Calu3 (cell line): ENCODE data around the gene AMZ1. TPM values are rescaled to one million over a fixed set of nuclear protein-coding genes. Genes with fewer than 3 reads are reported as not detected.

ENCODE experiments used
- BruUV-seq: library from RNA; stranded (reverse); fragments of 400-500 nt; replicated peaks from 2 replicates; lab custom pipeline; 2021; lab: Mats Ljungman, UMichigan
- CTCF ChIA-PET: fragments of 300-600 bp; sonication (Branson Sonifier 250); formaldehyde crosslinking; loops from one replicate; lab custom pipeline; 2022; ENCODE audit warnings: antibody characterized with exemption; lab: Charles Lee
- DNase-seq: peaks from one replicate; pipeline ENCODE4 v3.0.0; 2022
- H3K27ac Mint-ChIP-seq: one replicate; pipeline ENCODE4 v1.8.0; 2022; ENCODE audit warnings: mixed read lengths; ENCODE audit not compliant: unreplicated experiment
- H3K27me3 Mint-ChIP-seq: one replicate; pipeline ENCODE4 v1.8.0; 2022; ENCODE audit warnings: mixed read lengths; ENCODE audit not compliant: unreplicated experiment
- H3K36me3 Mint-ChIP-seq: one replicate; pipeline ENCODE4 v1.8.0; 2022; ENCODE audit warnings: mild to moderate bottlenecking, moderate library complexity, mixed read lengths; ENCODE audit not compliant: insufficient read depth, unreplicated experiment
- H3K4me1 Mint-ChIP-seq: one replicate; pipeline ENCODE4 v1.8.0; 2022; ENCODE audit warnings: mild to moderate bottlenecking, low read depth, mixed read lengths; ENCODE audit not compliant: unreplicated experiment
- H3K4me3 Mint-ChIP-seq: one replicate; pipeline ENCODE4 v1.8.0; 2022; ENCODE audit warnings: mild to moderate bottlenecking, low read depth, moderate library complexity, mixed read lengths; ENCODE audit not compliant: unreplicated experiment
- H3K9me3 Mint-ChIP-seq: one replicate; pipeline ENCODE4 v1.8.0; 2022; ENCODE audit warnings: low read depth, mixed read lengths; ENCODE audit not compliant: unreplicated experiment
- CTCF ChIP-seq: fragments of 200-600 bp; IDR thresholded peaks from one replicate; pipeline ENCODE4 v1.8.0; 2022; ENCODE audit warnings: antibody characterized with exemption; ENCODE audit not compliant: unreplicated experiment
- intact Hi-C: fragments of 100-400 bp; cut with micrococcal nuclease; formaldehyde crosslinking; loops from one replicate; pipeline ENCODE4 v1.10.0; 2022; ENCODE audit not compliant: unreplicated experiment
- total RNA-seq: library from RNA; stranded (reverse); gene quantifications from 2 replicates; pipeline ENCODE4 v1.2.3, GENCODE V29; 2022

AMZ1 gene
- total RNA-seq, 1 experiment from 2014 or later, result 0.12 TPM

GRCh38 chr7:2730846-2731770 is 43.1 kb downstream of the AMZ1 start:
- Mint-ChIP-seq H3K27ac (no peak overlapping the region), H3K27me3 (no peaks in the 10 kb centered on the region), H3K36me3 (peaks cover 39% of the 10 kb centered on the region), H3K4me3 (no peak overlapping the region), H3K4me1 (peaks cover 25% of the 10 kb centered on the region), H3K9me3 (peaks cover 4% of the 10 kb centered on the region)
- no TSS peak for BruUV-seq
- CTCF ChIA-PET, result no interaction called here
- no peak for TF ChIP-seq CTCF
- intact Hi-C loops, result no loop called here
- DNase-seq, result no peak

DNA sequence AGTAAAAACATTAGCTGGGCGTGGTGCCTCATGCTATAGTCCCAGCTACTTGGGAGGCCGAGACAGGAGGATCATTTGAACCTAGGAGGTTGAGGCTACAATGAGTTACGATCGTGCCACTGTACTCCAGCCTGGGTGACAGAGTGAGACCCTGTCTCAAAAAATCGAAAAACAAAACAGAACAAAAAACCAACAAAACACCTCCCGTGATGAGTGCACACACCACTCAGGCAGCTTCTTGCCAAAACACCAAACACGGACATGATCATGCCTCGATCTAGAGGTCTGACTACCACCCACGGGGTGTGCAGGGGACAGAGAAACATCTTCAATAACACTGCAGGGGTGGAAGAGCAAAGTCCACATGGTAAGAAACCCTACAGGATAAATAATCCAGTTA is 44.4 kb downstream of the AMZ1 start:
- peaks cover 25% of the 10 kb centered on the region for H3K4me1 Mint-ChIP-seq
- CTCF ChIA-PET, result no interaction called here
- no peak for TF ChIP-seq CTCF
- H3K4me3 Mint-ChIP-seq, result no peak overlapping the region
- BruUV-seq, result no TSS peak
- H3K9me3 Mint-ChIP-seq, result peaks cover 4% of the 10 kb centered on the region
- no peaks in the 10 kb centered on the region for H3K27me3 Mint-ChIP-seq
- H3K27ac Mint-ChIP-seq, result no peak overlapping the region
- H3K36me3 Mint-ChIP-seq, result peaks cover 28% of the 10 kb centered on the region
- intact Hi-C loops, result no loop called here
- DNase-seq, result no peak

DNA sequence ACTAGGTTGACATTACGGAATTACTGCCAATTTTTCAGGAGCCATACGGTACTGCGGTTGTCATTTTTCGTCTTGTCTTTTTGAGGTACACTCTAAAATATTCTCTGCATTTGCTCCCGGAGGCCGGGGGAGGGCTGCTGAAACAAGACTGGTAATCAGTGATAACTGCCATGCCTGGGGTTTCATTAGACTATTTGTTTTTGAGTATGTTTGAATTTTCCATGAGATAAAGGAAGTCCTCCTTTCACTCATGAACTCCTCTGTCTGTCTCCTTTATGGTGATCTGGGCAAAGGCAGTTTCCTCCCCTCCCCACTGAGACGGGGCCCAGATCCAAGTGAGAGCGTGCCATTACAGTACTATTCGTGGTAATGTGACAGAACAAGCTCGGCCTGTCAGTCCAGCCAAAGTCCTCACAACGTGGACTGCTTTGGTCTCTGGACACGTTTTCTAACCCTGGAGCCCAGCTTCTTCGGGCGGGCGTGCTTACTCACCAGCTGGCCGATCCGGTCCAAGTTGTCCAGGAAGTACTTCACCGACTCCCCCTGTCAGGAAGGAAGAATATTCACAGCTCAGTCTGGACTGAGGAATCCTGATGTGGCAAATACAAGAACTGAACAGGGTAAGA is 45.1 kb downstream of the AMZ1 start:
- Mint-ChIP-seq H3K4me1 (peaks cover 25% of the 10 kb centered on the region), H3K9me3 (peaks cover 4% of the 10 kb centered on the region), H3K27ac (peak overlapping the region; percentile 40), H3K36me3 (peaks cover 24% of the 10 kb centered on the region), H3K4me3 (peak overlapping the region; percentile 23), H3K27me3 (no peaks in the 10 kb centered on the region)
- CTCF ChIA-PET, result interaction anchor here (0.6 to 1.0 kb wide), 5 partner anchors 9 to 26 kb away, joined by 3 to 6 read pairs (median 4); no protein-coding TSS in a partner anchor
- BruUV-seq, result no TSS peak
- DNase-seq, result peak; percentile 84
- intact Hi-C loops, result no loop called here
- no peak for TF ChIP-seq CTCF

DNA sequence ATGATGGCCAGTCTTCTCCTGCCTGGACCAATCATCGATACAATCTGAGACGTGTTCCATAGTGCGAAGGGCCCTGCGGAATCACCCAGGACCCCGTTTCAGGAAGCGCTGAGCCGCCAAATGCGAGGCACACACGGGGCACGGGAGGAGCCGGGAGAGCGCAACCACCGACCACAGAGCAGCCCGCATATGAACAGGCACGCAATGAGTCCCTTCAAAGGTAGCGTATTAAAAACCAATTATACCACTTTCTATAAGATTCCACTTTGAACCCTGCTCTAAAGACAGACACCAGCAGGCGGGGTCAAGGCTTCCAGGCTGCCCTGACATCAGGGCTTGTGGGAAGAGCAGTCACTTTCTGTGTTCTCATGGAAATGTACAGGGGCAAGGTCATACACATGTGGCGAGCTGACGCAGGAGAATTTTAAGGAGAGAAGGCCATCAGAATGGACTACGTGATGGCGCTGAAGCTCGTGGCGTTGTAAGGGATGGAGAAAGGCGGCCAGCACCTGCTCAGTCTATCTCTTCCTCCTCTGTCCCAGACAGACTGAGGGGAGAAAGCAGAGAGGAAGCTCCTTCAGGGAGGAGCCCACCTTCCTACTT is 46.2 kb downstream of the AMZ1 start:
- peak overlapping the region; percentile 40 for H3K27ac Mint-ChIP-seq
- H3K4me1 Mint-ChIP-seq, result peaks cover 25% of the 10 kb centered on the region
- peaks cover 18% of the 10 kb centered on the region for H3K36me3 Mint-ChIP-seq
- no peak overlapping the region for H3K4me3 Mint-ChIP-seq
- BruUV-seq, result no TSS peak
- DNase-seq, result no peak
- intact Hi-C loops, result no loop called here
- no peak for TF ChIP-seq CTCF
- CTCF ChIA-PET, result no interaction called here
- H3K9me3 Mint-ChIP-seq, result peaks cover 4% of the 10 kb centered on the region
- no peaks in the 10 kb centered on the region for H3K27me3 Mint-ChIP-seq
